HG03097 (cell line): ENCODE measurements around the gene BRD9.
"Not testable (repeated sequence)": the region's sequence is repeated elsewhere in the genome, so short reads cannot be mapped to it uniquely, and the experiment has no call there.

Experiments
- ATAC-seq: cut with Tn5 transposase; IDR thresholded peaks from one replicate; pipeline ENCODE4 v1.9.1; 2021; ENCODE audit not compliant: unreplicated experiment, low FRiP score

Gene BRD9

DNA sequence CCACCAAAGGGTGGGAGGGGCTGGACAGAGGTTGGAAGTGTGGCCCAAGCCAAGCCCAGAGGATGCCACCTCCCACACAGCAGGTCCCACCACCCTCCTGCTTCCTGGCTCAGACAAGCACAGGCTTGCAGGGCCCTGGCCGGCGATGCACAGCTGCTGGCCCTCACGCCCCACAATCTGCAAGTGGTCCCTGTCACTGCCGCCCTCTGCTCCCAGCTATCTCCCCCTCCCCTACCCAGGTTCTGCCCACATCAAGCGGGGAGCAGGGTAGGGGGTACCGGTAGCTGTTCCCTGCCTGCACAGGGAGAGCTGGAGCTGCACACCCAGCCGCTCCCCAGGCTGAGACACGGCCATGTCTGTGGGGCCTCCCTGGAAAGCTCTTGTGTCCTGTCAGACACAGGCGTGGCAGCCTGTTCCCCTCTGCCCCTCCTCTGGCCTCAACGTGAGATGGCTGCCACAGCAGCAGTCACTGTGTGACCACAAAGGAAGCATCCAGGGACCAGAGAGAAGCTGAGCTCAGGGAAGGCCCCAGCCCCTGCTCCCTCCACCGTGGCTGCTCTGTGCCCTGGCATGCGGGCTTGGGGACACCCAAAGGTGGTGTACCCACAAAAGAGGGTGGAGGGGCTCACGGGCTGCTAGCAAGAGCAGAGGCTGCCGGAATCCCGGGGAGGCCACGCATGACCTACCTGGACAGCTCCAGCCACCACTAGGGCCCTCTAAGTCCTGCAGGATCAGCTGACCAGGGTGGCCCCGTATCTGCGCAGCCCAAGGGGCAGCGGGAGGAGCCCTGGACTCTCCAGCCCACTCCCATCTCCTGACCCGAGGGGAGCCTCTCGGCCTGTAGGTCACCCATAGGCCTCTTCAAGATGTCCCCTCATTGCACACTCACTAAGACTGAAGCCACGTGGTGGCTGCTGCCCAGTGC lies 30.9 kb downstream of the BRD9 start:
- no peak for ATAC-seq

DNA sequence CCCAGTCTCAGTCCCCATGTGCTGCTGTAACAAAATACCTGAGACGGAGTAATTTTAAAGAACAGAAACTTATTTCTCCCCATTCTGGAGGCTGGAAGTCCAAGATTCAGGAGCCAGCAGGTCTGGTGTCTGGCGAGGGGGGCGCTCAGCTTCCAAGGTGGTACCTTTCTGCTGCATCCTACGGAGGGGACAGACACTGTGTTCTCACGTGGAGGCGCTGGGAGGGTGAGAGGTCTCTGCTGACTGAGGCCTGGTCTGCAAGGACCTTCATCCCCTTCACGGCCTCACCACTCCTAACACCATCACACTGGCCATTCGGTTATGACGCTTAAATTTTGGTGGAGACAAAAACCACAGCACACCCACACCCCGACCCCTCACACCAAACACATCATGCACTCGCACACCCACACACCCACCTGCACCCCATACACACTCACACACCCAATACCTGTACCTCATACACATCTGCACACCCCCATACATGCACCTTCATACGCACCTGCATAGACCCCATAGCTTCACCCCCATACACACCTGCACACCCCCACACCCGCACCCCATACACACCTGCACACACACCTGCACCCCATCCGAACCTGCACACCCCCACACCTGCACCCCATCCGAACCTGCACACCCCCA lies 32.0 kb downstream of the BRD9 start:
- ATAC-seq, result no peak

DNA sequence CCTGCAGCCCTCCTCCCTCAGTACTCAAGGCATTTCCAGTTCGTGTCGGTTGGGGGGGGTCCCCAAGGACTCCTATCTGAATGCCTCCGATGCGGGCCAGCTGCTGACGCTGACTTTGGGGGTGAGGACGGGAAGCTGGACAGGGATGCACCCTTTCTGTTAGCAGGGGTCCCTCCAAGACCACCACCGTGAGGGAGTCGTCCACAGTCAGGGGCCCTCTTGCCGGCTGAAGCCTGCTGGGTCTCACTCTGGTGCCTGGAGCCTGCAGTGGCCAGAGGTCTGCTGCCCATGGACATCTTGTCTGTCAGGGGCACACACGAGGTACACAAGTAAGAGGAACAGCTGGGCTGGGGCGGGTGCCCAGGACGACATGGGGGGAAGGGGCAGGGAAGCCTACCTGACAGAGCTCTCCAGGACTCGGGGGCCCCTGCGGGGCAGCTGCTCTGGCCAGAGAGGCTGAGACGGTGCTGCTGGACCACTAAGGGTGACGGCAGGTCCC lies 32.8 kb downstream of the BRD9 start:
- no peak for ATAC-seq

DNA sequence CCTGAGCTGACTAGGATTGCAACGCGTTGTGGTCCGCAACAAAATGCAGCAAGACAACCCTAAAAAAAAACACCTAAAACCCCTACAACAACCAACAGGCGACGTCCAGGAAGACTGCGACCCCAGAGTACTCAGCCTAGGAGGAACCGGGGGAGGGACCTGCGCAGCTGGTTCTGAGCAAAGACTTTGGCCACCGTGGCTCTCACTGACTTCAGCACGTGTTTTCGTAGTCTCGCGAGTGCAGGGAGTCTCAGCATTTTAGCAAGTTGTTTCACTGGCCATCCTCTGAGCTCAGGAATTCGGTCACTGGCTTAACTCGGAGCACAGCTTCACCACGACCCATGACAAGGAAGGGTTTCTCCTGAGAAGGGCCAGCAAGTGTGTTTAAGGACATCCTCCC lies 33.2 kb downstream of the BRD9 start:
- no peak for ATAC-seq

DNA sequence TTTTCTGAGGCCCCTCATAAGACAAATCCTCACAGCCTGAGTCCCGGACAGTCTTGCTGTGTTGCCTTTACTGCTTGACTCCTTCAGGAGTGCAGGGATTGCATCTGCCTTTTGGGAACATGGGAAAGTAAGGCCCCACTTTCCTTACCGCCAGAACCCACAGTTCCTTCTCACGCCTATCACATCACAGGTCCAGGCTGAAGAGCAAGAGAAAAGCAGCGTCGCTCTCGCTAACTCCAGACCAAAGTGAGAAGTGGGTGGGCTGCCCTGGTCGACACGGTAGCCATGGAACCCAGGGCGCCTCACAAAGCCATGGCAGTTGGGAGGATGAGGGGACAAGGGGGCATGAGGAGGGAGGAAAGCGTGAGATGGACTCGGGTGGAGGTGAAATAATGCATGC lies 33.9 kb downstream of the BRD9 start:
- no peak for ATAC-seq

DNA sequence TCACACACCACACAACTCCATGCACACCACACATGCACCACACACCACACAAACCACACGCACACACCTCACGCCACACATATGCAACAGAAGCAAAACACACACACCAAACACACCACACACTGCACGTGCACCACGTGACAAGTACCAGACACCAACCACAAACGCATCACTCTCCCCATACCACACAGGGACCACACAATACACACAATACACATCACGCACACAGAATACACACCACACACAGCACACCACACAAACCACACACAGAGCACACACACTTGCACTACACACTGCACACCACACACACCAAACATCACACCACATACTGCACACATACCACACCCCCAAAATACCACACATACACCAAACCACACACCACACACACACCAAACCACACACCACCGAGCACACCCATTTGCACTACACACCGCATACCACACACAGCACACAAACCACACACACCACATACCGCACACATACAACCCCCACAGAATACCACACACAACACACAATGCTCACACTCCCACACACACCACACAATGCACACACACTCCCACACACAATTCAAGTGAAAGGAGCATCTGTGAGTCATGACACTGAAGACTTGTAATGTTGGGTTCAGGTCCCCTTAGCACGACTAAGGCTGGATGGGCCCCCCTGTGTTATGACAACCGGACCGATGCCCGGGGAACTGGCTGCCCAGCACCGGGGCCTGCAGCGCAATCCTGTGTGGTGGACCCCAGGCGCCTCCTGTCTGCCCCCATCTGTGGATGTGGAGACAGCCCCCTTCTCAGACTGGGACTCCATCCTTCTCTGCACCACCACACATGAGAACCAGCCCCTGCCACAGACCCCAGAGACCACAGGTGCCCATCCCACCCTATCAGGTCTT lies 35.8 kb downstream of the BRD9 start:
- no peak for ATAC-seq

DNA sequence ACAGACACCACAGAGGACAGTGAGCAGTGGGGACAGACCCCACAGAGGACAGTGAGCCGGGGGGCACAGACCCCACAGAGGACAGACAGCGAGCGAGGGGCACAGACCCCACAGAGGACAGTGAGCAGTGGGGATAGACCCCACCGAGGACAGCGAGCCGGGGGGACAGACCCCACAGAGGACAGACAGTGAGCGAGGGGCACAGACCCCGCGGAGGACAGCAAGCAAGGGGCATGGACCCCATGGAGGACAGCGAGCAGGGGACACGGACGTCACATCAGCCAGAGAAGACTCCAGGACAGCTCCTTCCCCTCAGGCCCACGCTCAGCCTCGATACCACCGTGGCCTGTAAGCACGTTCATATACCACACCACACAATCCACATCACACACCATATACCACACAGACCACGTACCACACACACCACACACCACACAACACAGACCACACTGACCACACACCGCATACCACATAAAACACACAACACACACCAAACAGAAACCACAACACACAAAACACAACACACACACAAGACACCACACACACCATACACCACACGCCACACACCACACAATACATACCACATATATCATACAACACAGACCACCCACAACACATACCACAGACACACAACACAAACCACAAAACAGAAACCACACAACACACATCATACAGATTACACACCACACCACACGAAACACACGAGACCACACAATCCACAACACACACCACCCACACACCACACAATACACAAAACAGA lies 36.6 kb downstream of the BRD9 start:
- no peak for ATAC-seq

DNA sequence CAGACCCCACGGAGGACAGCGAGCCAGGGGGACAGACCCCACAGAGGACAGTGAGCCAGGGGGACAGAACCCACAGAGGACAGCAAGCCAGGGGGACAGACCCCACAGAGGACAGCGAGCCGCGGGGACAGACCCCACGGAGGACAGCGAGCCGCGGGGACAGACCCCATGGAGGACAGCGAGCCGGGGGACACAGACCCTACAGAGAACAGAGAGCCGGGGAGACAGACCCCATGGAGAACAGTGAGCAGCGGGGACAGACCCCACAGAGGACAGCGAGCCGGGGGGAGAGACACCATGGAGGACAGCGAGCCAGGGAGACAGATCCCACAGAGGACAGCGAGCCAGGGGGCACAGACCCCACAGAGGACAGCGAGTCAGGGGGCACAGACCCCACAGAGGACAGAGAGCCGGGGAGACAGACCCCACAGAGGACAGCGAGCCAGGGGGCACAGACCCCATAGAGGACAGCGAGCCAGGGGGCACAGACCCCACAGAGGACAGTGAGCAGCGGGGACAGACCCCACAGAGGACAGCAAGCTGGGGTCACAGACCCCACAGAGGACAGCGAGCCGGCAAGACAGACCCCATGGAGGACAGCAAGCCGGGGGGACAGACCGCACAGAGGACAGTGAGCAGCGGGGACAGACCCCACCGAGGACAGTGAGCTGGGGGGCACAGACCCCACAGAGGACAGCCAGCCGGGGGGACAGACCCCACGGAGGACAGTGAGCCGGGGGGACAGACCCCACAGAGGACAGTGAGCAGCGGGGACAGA lies 37.4 kb downstream of the BRD9 start:
- ATAC-seq, result no peak

DNA sequence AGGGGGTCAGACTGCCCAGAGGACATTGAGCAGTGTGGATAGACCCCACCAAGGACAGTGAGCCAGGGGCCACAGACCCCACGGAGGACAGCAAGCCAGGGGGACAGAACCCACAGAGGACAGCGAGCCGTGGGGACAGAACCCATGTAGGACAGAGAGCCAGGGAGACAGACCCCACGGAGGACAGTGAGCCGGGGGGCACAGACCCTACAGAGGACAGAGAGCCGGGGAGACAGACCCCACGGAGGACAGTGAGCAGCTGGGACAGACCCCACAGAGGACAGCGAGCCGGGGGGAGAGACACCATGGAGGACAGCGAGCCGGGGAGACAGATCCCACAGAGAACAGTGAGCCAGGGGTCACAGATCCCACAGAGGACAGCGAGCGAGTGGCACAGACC lies 38.4 kb downstream of the BRD9 start:
- ATAC-seq, result no peak

DNA sequence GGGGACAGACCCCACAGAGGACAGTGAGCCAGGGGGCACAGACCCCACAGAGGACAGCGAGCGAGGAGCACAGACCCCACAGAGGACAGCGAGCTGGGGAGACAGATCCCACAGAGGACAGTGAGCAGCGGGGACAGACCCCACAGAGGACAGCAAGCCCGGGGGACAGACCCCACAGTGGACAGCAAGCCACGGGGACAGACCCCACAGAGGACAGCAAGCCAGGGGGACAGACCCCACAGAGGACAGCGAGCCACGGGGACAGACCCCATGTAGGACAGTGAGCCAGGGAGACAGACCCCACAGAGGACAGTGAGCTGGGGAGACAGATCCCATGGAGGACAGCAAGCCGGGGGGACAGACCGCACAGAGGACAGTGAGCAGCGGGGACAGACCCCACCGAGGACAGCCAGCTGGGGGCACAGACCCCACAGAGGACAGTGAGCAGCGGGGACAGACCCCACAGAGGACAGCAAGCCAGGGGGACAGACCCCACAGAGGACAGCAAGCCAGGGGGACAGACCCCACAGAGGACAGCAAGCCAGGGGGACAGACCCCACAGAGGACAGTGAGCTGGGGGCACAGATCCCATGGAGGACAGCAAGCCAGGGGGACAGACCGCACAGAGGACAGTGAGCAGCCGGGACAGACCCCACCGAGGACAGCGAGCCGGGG lies 39.0 kb downstream of the BRD9 start:
- not testable (repeated sequence) for ATAC-seq

DNA sequence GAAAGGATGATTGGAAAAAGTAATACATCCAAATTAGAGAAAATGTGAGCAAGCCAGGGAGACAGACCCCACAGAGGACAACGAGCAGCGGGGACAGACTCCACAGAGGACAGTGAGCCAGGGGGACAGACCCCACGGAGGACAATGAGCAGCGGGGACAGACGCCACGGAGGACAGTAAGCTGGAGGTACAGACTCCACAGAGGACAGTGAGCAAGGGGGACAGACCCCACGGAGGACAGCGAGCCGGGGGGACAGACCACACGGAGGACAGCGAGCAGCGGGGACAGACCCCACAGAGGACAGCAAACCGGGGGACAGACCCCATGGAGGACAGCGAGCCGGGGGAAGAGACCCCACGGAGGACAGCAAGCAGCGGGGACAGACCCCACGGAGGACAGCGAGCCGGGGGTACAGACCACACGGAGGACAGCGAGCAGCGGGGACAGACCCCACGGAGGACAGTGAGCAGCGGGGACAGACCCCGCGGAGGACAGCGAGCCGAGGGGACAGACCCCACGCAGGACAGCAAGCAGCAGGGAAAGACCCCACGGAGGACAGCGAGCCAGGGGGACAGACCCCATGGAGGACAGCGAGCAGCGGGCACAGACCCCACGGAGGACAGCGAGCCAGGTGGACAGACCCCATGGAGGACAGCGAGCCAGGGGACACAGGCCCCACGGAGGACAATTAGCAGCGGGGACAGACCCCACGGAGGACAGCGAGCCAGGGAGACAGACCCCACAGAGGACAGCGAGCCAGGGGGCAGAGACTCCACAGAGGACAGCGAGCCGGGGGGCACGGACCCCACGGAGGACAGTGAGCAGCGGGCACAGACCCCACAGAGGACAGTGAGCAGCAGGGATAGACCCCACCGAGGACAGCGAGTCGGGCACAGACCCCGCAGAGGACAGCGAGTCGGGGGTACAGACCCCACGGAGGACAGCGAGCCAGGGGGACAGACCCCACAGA lies 39.9 kb downstream of the BRD9 start:
- no peak for ATAC-seq

DNA sequence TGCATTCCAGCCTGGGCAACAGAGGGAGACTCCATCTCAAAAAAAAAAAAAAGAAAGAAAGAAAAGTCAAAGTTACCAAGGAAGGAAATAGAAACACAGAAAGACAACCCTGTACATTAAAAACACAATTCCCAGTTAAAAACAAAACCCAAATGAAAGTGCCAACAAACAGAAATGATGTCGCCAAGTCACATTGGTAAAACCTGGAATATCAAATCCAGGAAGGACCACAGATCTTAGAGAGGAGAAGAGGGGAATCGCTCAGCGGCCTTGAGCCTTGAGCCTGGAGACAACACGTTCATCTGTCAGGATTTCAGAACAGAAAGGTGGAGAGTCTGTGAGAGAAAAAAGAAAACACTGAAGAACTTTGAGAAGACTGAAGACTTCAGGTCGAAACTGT lies 40.6 kb downstream of the BRD9 start:
- no peak for ATAC-seq

DNA sequence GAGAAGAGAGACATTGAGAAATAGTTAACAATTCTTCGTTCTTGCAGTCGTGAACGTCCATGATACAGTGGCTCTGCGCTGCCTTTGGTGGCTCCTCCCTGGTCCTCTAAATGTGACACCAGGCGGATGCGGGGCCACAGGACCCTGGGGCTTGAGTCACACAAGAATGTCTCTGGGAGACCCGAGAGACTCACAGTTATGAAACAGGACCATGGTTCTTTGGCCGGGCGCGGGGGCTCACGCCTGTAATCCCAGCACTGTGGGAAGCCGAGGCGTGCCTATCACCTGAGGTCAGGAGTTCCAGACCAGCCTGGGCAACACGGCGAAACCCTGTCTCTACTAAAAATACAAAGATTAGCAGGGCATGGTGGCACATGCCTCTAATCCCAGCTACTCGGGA lies 41.0 kb downstream of the BRD9 start:
- no peak for ATAC-seq

DNA sequence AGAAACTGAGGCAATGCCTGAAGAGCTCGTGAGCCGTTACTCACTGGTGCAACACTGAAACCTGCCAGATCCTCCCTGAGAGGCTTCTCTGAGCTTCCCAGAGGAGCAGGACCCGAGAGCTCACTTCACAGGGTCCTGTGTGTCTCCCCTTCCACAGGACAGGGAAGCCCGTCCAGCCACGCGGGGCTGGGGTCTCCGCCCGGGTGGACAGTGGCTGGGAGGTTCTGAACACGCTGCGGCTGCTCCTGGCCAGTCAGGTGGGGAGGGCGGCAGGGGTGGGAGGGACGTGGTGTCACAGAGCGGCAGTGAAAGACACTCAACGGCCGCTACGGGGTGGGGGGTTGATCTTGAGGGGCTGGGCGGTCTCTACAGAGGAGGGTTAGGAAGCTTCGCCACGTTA lies 41.5 kb downstream of the BRD9 start:
- ATAC-seq, result no peak

DNA sequence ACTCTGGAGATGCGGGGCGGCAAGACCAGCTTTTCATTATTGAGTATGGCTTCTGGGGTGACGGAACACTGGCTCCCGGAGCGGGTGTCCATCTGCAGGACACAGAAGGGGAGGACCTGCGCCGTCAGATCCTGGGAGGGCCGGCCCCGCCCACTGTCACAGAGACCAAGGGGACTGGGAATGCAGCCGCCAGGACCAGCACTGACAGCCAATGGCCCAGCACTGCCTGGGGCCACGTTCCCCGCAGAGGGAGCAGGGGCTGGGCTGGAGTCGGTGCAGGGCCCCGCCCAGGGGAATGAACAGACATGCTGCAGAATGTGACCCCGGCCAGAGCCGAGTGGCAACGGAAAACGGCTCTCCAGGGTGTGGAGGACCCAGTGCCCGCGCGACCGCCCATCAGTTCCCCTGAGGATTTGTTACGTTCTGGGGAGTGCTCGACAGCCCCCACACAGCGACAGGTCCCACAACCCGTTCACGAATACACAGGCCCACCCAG lies 42.0 kb downstream of the BRD9 start, which contains the start of gene ZDHHC11:
Gene ZDHHC11, minus strand, starts transcription at position 476 of the 496 bp plus-strand sequence. Its CDS starts 384 bp downstream, at position 92.
- ATAC-seq, result no peak

DNA sequence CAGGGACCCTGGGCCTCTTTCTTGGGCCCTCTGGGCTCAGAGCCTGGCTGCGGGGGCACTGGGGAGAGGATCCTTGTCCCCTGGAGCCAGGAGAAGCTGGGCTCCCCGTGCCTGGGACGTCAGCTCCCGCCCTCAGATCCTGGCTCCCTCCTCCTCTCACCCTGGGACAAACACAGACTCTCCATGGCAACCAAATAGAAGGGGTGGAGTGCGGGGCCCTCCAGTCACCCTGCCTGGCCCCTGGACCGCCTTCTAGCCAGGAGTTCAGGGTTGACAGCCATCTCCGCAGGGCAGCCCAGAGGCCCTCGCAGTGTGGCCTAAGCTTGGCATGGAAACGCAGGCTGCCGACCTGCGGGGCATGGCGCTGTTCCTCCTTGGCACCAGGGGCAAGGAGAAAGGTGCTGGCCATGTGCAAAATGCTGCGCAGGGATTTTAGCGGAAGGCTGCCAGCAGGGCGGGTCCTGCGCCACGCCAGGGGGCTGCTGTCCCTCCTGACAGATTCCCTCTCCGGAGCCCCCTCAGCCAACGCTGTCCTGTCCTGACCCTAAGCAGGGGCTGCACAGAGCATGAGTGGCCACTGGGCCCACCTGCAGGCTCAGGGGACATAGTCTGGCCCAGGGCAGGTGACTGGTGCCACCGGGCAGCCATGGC lies 42.8 kb downstream of the BRD9 start:
- ATAC-seq, result no peak

DNA sequence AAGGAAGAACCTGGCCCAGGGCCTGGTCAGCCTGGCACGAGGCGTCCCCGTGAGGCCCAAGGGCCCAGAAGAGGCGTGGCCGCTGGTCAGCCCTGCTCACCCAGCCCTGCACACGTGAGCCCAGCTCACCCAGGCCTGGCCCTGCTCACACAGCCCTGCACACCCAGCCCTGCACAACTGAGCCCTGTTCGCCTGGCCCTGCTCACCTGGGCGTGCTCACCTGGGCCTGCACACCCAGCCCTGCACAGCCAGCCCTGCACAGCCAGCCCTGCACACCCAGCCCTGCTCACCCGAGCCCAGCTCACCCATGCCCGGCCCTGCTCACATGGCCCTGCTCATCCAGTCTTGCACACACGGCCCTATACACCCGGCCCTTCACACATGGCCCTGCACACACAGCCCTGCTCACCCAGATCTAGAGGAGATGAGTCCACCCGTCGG lies 43.9 kb downstream of the BRD9 start:
- ATAC-seq, result no peak
